ENCODE measurements around the gene CKS2. TPM values are rescaled to one million over a fixed set of nuclear protein-coding genes. Genes with fewer than 3 reads are reported as not detected.
"Not testable (repeated sequence)": the region's sequence is repeated elsewhere in the genome, so short reads cannot be mapped to it uniquely, and the experiment has no call there.

Gene CKS2
- total RNA-seq (2014; rRNA removed; shearing (Covaris generic)), result 934 and 1,193 TPM in 2 replicates

GRCh38 chr9:89310475-89311345 lies at the start of gene CKS2:
Gene CKS2 (plus strand): TSS chr9:89311195. CDS start chr9:89311293, 98 bp downstream.
- peak; percentile 99 for DNase-seq (ENCODE audit: low read depth)

GRCh38 chr9:89273528-89274279 lies 37.3 kb upstream of the CKS2 start:
- no peak for DNase-seq (ENCODE audit: low read depth)

- peak; percentile 80 for DNase-seq (ENCODE audit: low read depth)
Observed at GRCh38 chr9:89274838-89275237, 36.2 kb upstream of the CKS2 start.

- DNase-seq (ENCODE audit: low read depth), result not testable (repeated sequence)
Observed at GRCh38 chr9:89276040-89276439, 35.0 kb upstream of the CKS2 start.

- no peak for DNase-seq (ENCODE audit: low read depth)
Observed at GRCh38 chr9:89277043-89277442, 34.0 kb upstream of the CKS2 start.

GRCh38 chr9:89277454-89277853 lies 33.5 kb upstream of the CKS2 start:
- peak; percentile 48 for DNase-seq (ENCODE audit: low read depth)

GRCh38 chr9:89278551-89278950 lies 32.4 kb upstream of the CKS2 start:
- DNase-seq (ENCODE audit: low read depth), result no peak

GRCh38 chr9:89278997-89279739 lies 31.8 kb upstream of the CKS2 start:
- peak; percentile 58 for DNase-seq (ENCODE audit: low read depth)

GRCh38 chr9:89281106-89281505 lies 29.9 kb upstream of the CKS2 start:
- DNase-seq (ENCODE audit: low read depth), result no peak

- DNase-seq (ENCODE audit: low read depth), result peak; percentile 6
Observed at GRCh38 chr9:89282248-89282968, 28.6 kb upstream of the CKS2 start.

- DNase-seq (ENCODE audit: low read depth), result no peak
Observed at GRCh38 chr9:89284076-89284475, 26.9 kb upstream of the CKS2 start.

GRCh38 chr9:89291741-89292140 lies 19.3 kb upstream of the CKS2 start:
- no peak for DNase-seq (ENCODE audit: low read depth)

GRCh38 chr9:89293014-89293413 lies 18.0 kb upstream of the CKS2 start:
- DNase-seq (ENCODE audit: low read depth), result no peak

- no peak for DNase-seq (ENCODE audit: low read depth)
Observed at GRCh38 chr9:89295400-89295799, 15.6 kb upstream of the CKS2 start.

GRCh38 chr9:89301996-89302395 lies 9.0 kb upstream of the CKS2 start:
- not testable (repeated sequence) for DNase-seq (ENCODE audit: low read depth)

- DNase-seq (ENCODE audit: low read depth), result no peak
Observed at GRCh38 chr9:89304020-89304833, 6.8 kb upstream of the CKS2 start.

GRCh38 chr9:89304834-89305188 lies 6.2 kb upstream of the CKS2 start:
- no peak for DNase-seq (ENCODE audit: low read depth)

- DNase-seq (ENCODE audit: low read depth), result no peak
Observed at GRCh38 chr9:89305868-89306267, 5.1 kb upstream of the CKS2 start.

GRCh38 chr9:89309166-89309565 lies 1.8 kb upstream of the CKS2 start:
- DNase-seq (ENCODE audit: low read depth), result no peak

- peak; percentile 24 for DNase-seq (ENCODE audit: low read depth)
Observed at GRCh38 chr9:89309608-89310474, 1.2 kb upstream of the CKS2 start.

Measured in RPMI7951 (cell line).